Osteoblast (primary cell): ENCODE results near the gene TMEM42. TPM values are rescaled to one million over a fixed set of nuclear protein-coding genes. Genes with fewer than 3 reads are reported as not detected.

ENCODE experiments used
- DNase-seq: peaks from one replicate; pipeline ENCODE4 v3.0.0; 2011; ENCODE audit warnings: low spot score, mixed read lengths; ENCODE audit not compliant: insufficient read length; ENCODE audit errors: missing footprints
- H2AFZ ChIP-seq: 2 replicates; pipeline ENCODE4 v1.6.0; 2011; ENCODE audit warnings: mild to moderate bottlenecking, low read length
- H3K27ac ChIP-seq: 2 replicates; pipeline ENCODE4 v1.5.1; 2011; ENCODE audit warnings: mild to moderate bottlenecking, low read depth, low read length, moderate library complexity
- H3K27me3 ChIP-seq: 2 replicates; pipeline ENCODE4 v1.6.0; 2012; ENCODE audit warnings: mild to moderate bottlenecking, control low read depth, inconsistent platforms, low read length, moderate library complexity; ENCODE audit not compliant: insufficient read depth
- H3K36me3 ChIP-seq: 2 replicates; pipeline ENCODE4 v1.5.1; 2011; ENCODE audit warnings: mild to moderate bottlenecking, low read length, control low read depth, moderate library complexity; ENCODE audit not compliant: insufficient read depth
- H3K4me1 ChIP-seq: 2 replicates; pipeline ENCODE4 v1.5.1; 2011; ENCODE audit warnings: mild to moderate bottlenecking, low read length, control low read depth, moderate library complexity; ENCODE audit not compliant: insufficient read depth
- H3K4me2 ChIP-seq: 2 replicates; pipeline ENCODE4 v1.6.0; 2011; ENCODE audit warnings: mild to moderate bottlenecking, low read length; ENCODE audit not compliant: insufficient read depth
- H3K4me3 ChIP-seq: fragments of 200-600 bp; sonication (generic); 3 replicates; pipeline ENCODE4 v1.5.1; 2012; ENCODE audit warnings: mild to moderate bottlenecking, low read length, inconsistent platforms; ENCODE audit not compliant: insufficient read depth
- H3K79me2 ChIP-seq: 2 replicates; pipeline ENCODE4 v1.6.0; 2012; ENCODE audit warnings: mild to moderate bottlenecking, low read length, control low read depth, inconsistent platforms; ENCODE audit not compliant: insufficient read depth
- H3K9me3 ChIP-seq: 2 replicates; pipeline ENCODE4 v1.5.1; 2011; ENCODE audit warnings: low read depth, low read length, control low read depth
- H4K20me1 ChIP-seq: 2 replicates; pipeline ENCODE4 v1.6.0; 2012; ENCODE audit warnings: mild to moderate bottlenecking, low read length, control low read depth; ENCODE audit not compliant: insufficient read depth
- total RNA-seq: library from RNA; depleted of rRNA; stranded (reverse); fragments of >200 nt; gene quantifications from 2 replicates; pipeline ENCODE4 v1.2.3, GENCODE V29; 2012
- TF ChIP-seq, protein P1 (sequence below): IDR thresholded peaks from 2 replicates; pipeline ENCODE4 v1.5.1; 2011; ENCODE audit warnings: mild to moderate bottlenecking, low read depth, low read length, moderate library complexity; ENCODE audit errors: extremely low read depth

TMEM42 gene
- total RNA-seq, 1 donor, result 18.1 TPM

DNA sequence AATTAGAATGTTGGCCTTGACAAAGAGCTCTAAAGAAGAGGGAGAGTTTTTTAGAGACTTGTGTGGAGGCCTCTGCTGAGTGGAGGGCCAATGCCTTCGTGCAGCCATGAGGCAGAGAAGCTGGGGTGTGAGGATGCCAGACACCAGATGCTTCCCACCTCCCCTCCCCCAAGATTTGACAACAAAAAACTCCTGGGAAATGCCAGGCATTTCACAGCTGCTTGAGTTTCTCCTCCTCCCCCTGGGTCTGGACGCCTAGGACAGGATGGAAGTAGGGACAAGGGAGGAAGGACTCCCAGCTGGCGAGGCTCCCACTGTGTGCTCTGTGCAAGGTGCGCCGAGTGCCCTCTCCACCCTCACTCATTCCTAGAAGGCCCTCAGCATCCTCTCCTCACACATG lies 32.8 kb downstream of the TMEM42 start:
- H3K27ac ChIP-seq, result no peak overlapping the region
- H3K27me3 ChIP-seq, result peaks cover 12% of the 10 kb centered on the region
- H2AFZ ChIP-seq, result no peak overlapping the region
- H3K4me1 ChIP-seq, result peaks cover 13% of the 10 kb centered on the region
- no peaks in the 10 kb centered on the region for H3K36me3 ChIP-seq
- DNase-seq, result no peak
- TF ChIP-seq, protein P1, sequence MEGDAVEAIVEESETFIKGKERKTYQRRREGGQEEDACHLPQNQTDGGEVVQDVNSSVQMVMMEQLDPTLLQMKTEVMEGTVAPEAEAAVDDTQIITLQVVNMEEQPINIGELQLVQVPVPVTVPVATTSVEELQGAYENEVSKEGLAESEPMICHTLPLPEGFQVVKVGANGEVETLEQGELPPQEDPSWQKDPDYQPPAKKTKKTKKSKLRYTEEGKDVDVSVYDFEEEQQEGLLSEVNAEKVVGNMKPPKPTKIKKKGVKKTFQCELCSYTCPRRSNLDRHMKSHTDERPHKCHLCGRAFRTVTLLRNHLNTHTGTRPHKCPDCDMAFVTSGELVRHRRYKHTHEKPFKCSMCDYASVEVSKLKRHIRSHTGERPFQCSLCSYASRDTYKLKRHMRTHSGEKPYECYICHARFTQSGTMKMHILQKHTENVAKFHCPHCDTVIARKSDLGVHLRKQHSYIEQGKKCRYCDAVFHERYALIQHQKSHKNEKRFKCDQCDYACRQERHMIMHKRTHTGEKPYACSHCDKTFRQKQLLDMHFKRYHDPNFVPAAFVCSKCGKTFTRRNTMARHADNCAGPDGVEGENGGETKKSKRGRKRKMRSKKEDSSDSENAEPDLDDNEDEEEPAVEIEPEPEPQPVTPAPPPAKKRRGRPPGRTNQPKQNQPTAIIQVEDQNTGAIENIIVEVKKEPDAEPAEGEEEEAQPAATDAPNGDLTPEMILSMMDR, result no peak
- H3K9me3 ChIP-seq, result no peaks in the 10 kb centered on the region
- H3K4me2 ChIP-seq, result no peak overlapping the region
- no peaks in the 10 kb centered on the region for H3K79me2 ChIP-seq
- H3K4me3 ChIP-seq, result no peak overlapping the region
- no peaks in the 10 kb centered on the region for H4K20me1 ChIP-seq

DNA sequence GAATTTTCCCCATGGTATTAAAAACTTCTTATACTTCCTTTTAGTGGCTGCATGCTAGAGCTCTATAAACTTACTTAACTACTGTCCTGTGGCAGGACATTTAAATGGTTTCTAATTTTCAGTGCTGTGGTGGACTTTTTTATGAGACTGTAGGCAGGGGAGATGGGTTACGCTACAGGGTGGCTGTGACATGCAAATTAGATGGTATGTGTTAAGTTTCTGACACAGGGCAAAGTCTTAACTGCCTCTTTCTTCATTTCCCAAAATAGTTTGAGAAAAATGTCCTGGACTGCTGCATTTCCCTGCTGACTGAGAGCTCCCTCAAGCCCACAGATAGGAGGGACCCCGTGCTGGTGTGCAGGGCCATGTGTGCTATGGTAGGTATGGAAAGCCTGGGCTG lies 34.7 kb downstream of the TMEM42 start:
- H3K27me3 ChIP-seq, result peaks cover 9% of the 10 kb centered on the region

DNA sequence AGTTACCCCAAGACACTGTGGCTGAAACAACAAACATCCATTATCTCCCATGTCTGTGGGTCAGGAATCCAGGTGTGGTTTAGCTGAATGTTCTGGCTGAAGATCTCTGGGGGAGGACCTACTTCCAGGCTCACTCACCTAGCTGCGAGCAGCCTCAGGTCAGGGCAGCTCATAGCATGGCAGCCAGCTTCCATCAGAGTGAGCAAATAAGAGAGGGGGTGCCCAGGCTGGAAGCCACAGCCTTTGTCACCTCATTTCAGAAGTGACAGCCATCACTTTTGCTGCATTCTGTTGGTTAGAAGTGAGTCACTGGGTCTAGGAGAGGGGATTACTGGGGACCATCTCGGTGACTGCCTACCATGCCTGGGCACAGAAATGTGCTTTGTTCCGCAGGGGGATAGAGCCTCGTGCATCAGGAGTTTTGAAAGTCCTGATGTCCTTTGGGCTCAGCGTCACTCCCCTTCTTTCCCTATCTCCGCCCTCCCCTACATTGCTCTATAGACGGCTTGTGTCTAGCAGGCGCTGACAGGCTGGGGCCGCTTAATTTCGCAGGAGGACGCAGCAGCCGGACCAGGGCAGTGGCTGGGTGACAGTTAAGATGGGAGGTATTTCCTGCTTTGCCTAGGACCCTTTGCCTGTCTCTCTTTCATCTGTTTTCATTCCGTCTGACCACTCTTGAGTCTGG lies 38.1 kb downstream of the TMEM42 start:
- TF ChIP-seq, protein P1, result no peak
- H3K4me3 ChIP-seq, result no peak overlapping the region
- no peaks in the 10 kb centered on the region for H3K36me3 ChIP-seq
- no peaks in the 10 kb centered on the region for H3K4me1 ChIP-seq
- H2AFZ ChIP-seq, result no peak overlapping the region
- H3K4me2 ChIP-seq, result no peak overlapping the region
- H3K79me2 ChIP-seq, result no peaks in the 10 kb centered on the region
- no peaks in the 10 kb centered on the region for H4K20me1 ChIP-seq
- no peak for DNase-seq
- H3K27me3 ChIP-seq, result peaks cover 9% of the 10 kb centered on the region
- no peaks in the 10 kb centered on the region for H3K9me3 ChIP-seq
- H3K27ac ChIP-seq, result no peak overlapping the region

More for the DNA sequence above, 34.7 kb downstream of the TMEM42 start:
- no peaks in the 10 kb centered on the region for H3K36me3 ChIP-seq
- DNase-seq, result no peak
- H3K4me3 ChIP-seq, result no peak overlapping the region
- H3K4me1 ChIP-seq, result peaks cover 13% of the 10 kb centered on the region
- no peaks in the 10 kb centered on the region for H4K20me1 ChIP-seq
- no peak overlapping the region for H3K4me2 ChIP-seq
- no peaks in the 10 kb centered on the region for H3K9me3 ChIP-seq
- no peaks in the 10 kb centered on the region for H3K79me2 ChIP-seq
- TF ChIP-seq, protein P1, result no peak
- H3K27ac ChIP-seq, result no peak overlapping the region
- no peak overlapping the region for H2AFZ ChIP-seq

DNA sequence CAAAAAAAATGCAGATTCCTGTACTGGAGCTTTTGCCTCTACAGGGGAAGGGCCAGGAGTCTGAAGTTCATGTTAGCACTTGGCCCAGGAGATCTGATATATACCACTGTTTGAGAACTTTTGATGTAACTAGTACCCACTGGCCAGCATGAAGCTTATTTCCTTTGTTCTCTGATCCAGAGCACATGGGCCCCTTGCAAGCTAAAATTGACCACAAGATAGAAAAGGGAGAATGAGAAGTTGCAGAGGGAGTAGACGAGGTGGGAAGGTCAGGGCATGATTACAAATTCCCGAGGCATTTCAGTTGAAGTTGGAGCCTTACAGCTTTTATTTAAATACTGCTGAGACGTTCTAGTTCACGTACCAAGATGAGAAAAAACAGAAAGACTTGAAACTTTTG lies 40.9 kb downstream of the TMEM42 start:
- H4K20me1 ChIP-seq, result no peaks in the 10 kb centered on the region
- H2AFZ ChIP-seq, result no peak overlapping the region
- H3K27ac ChIP-seq, result no peak overlapping the region
- peaks cover 14% of the 10 kb centered on the region for H3K27me3 ChIP-seq
- H3K4me2 ChIP-seq, result no peak overlapping the region
- H3K4me1 ChIP-seq, result no peaks in the 10 kb centered on the region
- H3K79me2 ChIP-seq, result no peaks in the 10 kb centered on the region
- no peak for DNase-seq
- H3K4me3 ChIP-seq, result no peak overlapping the region
- TF ChIP-seq, protein P1, result no peak
- H3K36me3 ChIP-seq, result no peaks in the 10 kb centered on the region
- H3K9me3 ChIP-seq, result no peaks in the 10 kb centered on the region
